ENCODE results near the gene ATP2A1. TPM values are rescaled to one million over a fixed set of nuclear protein-coding genes. Genes with fewer than 3 reads are reported as not detected.
"Not testable (repeated sequence)": the region's sequence is repeated elsewhere in the genome, so short reads cannot be mapped to it uniquely, and the experiment has no call there.

ATP2A1 gene
- total RNA-seq, 8 experiments from 2014 or later, result 0.49 to 7.2 (median 1.8) TPM

GRCh38 chr16:28939825-28940224 is 61.5 kb downstream of the ATP2A1 start:
- H3K27ac ChIP-seq; in situ Hi-C loops (cut with MboI; ENCODE audit: low pct_unique_long_range_greater_than_20kb in 2 of 9, low sequenced_read_pairs in 9 of 9, unreplicated experiment in 9 of 9); ATAC-seq (replicated peaks in 6 of 8); H3K4me3 ChIP-seq; H3K4me1 ChIP-seq (replicated peaks in 1 of 2): not testable (repeated sequence)
- 17 to 89% (median 80%) methylated on average over 1 to 5 of the region's 7 CpGs; no CpG with 5 or more reads in 1 of the 10 experiments for WGBS, 10 experiments

DNA sequence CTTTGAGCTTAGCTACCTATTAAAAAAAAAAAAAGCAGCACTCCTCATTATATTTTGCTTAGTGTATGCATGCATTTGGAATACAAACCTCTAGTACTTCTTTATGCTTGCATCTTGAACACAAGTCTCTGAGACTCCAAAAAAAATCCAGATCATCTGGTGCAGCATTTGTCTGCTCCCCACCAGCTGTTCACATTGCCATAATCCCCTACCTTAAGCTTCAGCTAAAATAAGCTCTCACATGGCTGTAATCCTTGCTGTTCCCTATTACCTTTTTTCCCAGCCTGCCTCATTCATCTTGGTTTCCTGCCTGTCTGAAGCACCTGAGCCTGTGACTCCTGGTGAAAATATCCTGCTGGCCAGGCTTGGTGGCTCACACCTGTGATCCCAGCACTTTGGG is 65.0 kb downstream of the ATP2A1 start:
- H3K4me3 ChIP-seq, result no peak overlapping the region
- ATAC-seq (replicated peaks in 6 of 8), result no peak
- H3K27ac ChIP-seq, result no peak overlapping the region
- peaks cover 0 to 7% of the 10 kb centered on the region in 2 donors for H3K4me1 ChIP-seq (replicated peaks in 1 of 2)
- in situ Hi-C loops (cut with MboI; ENCODE audit: low pct_unique_long_range_greater_than_20kb in 2 of 9, low sequenced_read_pairs in 9 of 9, unreplicated experiment in 9 of 9), result no loop called here

DNA sequence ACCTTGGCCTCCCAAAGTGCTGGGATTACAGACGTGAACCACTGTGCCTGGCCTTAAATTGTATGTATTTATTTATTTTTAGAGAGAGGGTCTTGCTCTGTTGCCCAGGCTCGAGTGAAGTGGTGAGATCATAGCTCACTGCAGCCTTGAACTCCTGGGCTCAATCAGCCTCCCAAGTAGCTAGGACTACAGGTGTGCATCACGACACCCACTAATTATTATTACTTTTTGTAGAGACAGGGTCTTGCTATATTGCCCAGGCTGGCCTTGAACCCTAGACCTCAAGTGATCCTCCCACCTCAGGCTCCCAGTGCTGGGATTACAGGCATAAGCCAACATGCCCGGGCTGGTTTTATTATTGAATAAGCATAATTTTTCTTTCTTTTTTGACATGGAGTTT is 68.4 kb downstream of the ATP2A1 start:
- Histone ChIP-seq H3K4me3 (no peak overlapping the region), H3K27ac (no peak overlapping the region), H3K4me1 (replicated peaks in 1 of 2) (peaks cover 3 to 7% of the 10 kb centered on the region in 2 donors)
- ATAC-seq (replicated peaks in 6 of 8), result no peak
- 0 to 100% (median 83%) methylated on average over 1 to 3 of the region's 4 CpGs; no CpG with 5 or more reads in 5 of the 10 experiments for WGBS, 10 experiments
- in situ Hi-C loops (cut with MboI; ENCODE audit: low pct_unique_long_range_greater_than_20kb in 2 of 9, low sequenced_read_pairs in 9 of 9, unreplicated experiment in 9 of 9), result no loop called here

GRCh38 chr16:28950648-28951409 is 72.5 kb downstream of the ATP2A1 start, which contains the start of gene NFATC2IP:
NFATC2IP (plus strand) TSS chr16:28950937; CDS start chr16:28951012, 75 bp downstream.
- H3K4me3 ChIP-seq, result peak within 1 kb of the TSS; percentile 73 to 93 (median 84)
- H3K27ac ChIP-seq, result peak within 1 kb of the TSS; percentile 56 to 61
- ATAC-seq (replicated peaks in 6 of 8), result peak; percentile 89 to 97 (median 96)
- in situ Hi-C loops (cut with MboI; ENCODE audit: low pct_unique_long_range_greater_than_20kb in 2 of 9, low sequenced_read_pairs in 9 of 9, unreplicated experiment in 9 of 9), result loop anchor here in 1 of 9 experiments (25.0 kb wide), 1 partner anchor 664 kb away; the partner anchor contains the start of gene SBK1
- peaks cover 8% of the 10 kb centered on the region in 2 donors for H3K4me1 ChIP-seq (replicated peaks in 1 of 2)
- WGBS, 10 experiments, result 0 to 1% (median 0%) methylated on average over 10 to 18 of the region's 79 CpGs; no CpG with 5 or more reads in 7 of the 10 experiments

GRCh38 chr16:28951410-28951943 is 73.2 kb downstream of the ATP2A1 start:
- Histone ChIP-seq H3K27ac (peak overlapping the region; percentile 56 to 61), H3K4me3 (peak overlapping the region; percentile 73 to 93 (median 84)), H3K4me1 (replicated peaks in 1 of 2) (peaks cover 7 to 8% of the 10 kb centered on the region in 2 donors)
- in situ Hi-C loops (cut with MboI; ENCODE audit: low pct_unique_long_range_greater_than_20kb in 2 of 9, low sequenced_read_pairs in 9 of 9, unreplicated experiment in 9 of 9), result loop anchor here in 1 of 9 experiments (25.0 kb wide), 1 partner anchor 664 kb away; the partner anchor contains the start of gene SBK1
- WGBS, 10 experiments, result 0 to 20% (median 0%) methylated on average over 1 to 5 of the region's 17 CpGs; no CpG with 5 or more reads in 5 of the 10 experiments
- ATAC-seq (replicated peaks in 6 of 8), result peak in 2 of 8 experiments; percentile 6 to 50

Other genes with a start within 250 kb of the ATP2A1 start
- 1 to 10 TPM in 1 of 8 experiments, under 1 TPM in 2, not detected in 5; 0.38 to 1.5 (median 0.75) TPM for gene NPIPB8, start 240.4 kb upstream of the ATP2A1 start, total RNA-seq
- 100 to 1,000 TPM; 259 to 754 (median 376) TPM for gene EIF3C, start 167.0 kb upstream of the ATP2A1 start, total RNA-seq
- gene NPIPB9, start 126.7 kb upstream of the ATP2A1 start, total RNA-seq, result 1 to 10 TPM in 5 of 8 experiments, under 1 TPM in 3; 0.60 to 7.5 (median 1.5) TPM
- gene ATXN2L, start 55.5 kb upstream of the ATP2A1 start, total RNA-seq, result 100 to 1,000 TPM in 2 of 8 experiments, 10 to 100 TPM in 6; 30.4 to 129 (median 57.4) TPM
- gene TUFM, start 32.1 kb upstream of the ATP2A1 start, total RNA-seq, result 100 to 1,000 TPM in 7 of 8 experiments, 10 to 100 TPM in 1; 97.3 to 268 (median 122) TPM
- 10 to 100 TPM; 14.5 to 59.6 (median 32.1) TPM for gene SH2B1, start 14.6 kb upstream of the ATP2A1 start, total RNA-seq
- gene RABEP2, start 46.8 kb downstream of the ATP2A1 start, total RNA-seq, result 10 to 100 TPM in 5 of 8 experiments, 1 to 10 TPM in 3; 8.2 to 22.9 (median 11.1) TPM
- under 1 TPM in 4 of 8 experiments, not detected in 4; 0.13 to 0.56 (median 0.31) TPM for gene CD19, start 53.5 kb downstream of the ATP2A1 start, total RNA-seq
- 10 to 100 TPM; 10.2 to 51.7 (median 16.4) TPM for gene NFATC2IP, start 72.4 kb downstream of the ATP2A1 start, total RNA-seq
- 10 to 100 TPM; 23.4 to 63.3 (median 32.6) TPM for gene SPNS1, start 96.3 kb downstream of the ATP2A1 start, total RNA-seq
- 1 to 10 TPM in 7 of 8 experiments, under 1 TPM in 1; 0.71 to 6.2 (median 3.4) TPM for gene LAT, start 106.6 kb downstream of the ATP2A1 start, total RNA-seq

Data from motor neuron (in vitro differentiated cells).